HG02623 (cell line): ENCODE results near the gene TRIM63.
A peak's percentile ranks its signal among the peaks of the same experiment; 100 is the strongest.

ENCODE experiments used
- ATAC-seq: cut with Tn5 transposase; IDR thresholded peaks from one replicate; pipeline ENCODE4 v1.9.1; 2021; ENCODE audit warnings: moderate library complexity; ENCODE audit not compliant: unreplicated experiment

Gene TRIM63

DNA sequence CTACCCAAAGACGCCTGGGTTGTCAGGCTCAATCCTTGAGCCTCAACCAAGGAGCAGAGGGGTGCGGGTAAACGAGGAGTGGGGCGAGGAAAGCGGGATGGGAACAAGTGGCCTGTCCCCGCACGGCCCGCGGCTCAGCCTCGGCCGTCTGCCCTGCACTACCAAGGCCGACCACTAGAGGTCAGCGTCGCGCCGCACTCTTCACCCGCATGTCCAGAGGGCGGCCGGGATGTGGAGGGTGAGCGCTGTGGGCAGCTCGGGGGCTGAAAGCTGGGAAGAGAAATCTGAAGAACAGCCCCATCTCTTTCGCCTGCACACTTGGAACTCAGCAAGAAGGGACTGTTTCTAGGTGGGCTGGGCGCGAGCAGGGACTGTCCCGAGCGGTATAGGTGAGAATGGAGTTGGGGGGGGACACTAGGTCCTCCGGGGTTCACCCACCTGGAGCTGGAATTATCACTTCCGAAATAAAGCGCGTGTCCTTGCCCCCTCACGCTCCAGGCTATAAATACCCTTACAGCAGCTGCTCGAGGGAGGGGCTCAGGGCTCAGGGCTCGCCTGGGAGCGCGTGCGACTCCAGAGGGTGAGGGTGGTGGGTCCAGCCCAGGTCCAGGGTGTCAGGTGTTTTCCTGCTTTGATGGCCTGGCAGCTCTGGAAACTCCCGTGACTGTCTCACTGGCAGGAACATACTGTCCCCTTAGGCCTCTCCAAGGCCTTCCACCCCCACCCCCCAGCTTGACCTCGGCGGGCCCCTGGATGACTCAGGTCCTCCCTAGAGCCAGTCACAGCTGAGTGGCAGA lies 31.3 kb downstream of the TRIM63 start:
- peak; percentile 53 for ATAC-seq

DNA sequence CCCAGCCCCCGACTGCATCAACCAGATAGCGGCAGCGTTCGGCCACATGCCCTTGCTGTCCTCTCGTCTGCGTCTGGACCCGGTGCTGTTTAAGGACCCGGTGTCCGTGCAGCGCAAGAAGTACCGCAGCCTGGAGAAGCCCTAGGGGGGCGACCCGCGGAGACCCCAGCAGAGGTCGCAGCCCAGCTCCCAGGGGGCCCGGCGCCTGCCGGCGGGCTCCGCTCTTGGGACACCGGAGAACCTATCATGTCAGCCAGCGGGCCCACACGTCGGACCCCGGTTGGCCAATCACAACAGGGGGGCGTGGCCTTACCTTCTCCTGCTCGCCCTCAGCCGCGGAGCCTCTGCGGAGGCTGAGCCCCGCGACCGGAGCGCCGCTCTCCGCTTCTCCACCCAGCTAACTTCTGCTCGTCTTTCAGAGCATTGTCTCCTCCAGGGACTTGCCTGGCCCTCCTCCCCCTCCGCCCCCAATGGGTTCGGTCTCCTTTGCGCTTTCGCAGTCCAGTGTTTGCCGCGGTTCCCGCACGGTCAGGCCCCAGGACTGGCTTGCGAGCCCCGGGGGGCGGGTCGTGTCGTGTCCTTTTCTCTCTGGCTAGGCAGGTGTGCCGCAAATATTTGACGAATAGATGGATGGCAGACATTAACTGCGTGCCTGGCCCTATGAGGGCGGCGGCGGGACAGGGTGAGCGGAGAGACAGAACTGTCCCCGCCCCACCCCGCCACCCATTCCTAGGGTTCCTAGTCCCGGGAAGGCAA lies 32.0 kb downstream of the TRIM63 start:
- ATAC-seq = peak; percentile 82

DNA sequence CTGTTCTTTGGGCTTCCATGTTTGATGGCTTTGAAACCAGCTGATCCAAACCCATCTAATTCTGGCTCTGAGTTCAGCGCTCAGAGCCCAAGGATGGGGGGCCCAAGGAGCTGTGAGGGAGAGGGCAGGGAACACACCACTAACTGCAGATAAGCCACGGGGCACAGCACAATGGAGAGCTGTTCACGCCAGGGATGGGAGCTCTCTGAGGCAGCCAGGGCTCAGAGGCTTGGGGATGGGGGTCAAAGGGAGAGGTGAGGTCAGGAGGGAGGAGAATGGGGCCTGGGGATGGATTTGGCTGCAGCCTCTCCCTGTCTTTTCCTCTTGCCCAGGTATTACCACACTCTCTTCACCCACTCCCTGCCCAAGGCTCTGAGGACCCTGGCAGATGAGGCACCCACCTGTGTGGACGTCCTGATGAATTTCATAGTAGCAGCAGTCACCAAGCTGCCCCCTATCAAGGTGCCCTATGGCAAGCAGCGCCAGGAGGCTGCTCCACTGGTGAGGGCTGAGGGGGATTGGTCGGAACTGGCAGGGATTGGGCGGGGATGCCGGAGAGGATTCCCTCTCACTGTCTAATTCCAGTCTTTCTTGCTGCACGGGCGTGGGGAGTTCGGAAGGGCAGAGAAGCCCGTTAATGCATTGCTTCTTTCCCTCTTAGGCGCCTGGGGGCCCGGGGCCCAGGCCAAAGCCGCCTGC lies 32.8 kb downstream of the TRIM63 start:
- ATAC-seq = no peak

DNA sequence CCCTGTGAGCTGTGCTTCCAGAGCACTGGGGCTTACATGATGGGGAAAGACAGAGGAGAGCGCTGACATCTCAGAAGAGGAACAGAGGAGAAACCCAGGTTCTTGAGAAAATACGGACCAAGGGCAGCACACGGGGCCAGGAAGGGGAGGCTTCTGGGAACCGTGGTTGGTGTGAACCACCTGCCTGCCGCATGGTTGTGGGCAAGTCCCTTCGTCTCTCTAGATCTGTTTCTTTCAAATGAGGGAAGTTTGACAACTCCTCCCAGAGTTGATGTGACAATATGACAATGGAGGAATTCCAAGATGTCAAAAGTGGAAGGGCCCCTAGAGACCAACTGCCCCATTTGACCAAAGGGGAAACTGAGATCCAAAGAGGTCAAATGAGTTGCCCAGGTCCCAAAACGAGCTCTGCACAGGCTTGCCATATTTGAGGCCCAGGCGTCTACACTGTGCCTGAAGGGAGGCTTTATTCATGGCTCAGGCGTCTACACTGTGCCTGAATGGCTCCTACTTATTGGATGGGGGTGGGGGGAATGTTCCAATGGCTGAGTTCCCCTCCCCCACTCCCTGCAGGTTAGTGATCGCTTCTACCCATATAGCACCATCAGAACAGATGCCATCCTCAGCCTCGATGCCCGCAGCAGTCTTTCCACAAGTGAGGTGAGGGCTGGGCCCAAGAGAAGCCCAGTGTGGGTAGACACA lies 34.6 kb downstream of the TRIM63 start:
- no peak for ATAC-seq

DNA sequence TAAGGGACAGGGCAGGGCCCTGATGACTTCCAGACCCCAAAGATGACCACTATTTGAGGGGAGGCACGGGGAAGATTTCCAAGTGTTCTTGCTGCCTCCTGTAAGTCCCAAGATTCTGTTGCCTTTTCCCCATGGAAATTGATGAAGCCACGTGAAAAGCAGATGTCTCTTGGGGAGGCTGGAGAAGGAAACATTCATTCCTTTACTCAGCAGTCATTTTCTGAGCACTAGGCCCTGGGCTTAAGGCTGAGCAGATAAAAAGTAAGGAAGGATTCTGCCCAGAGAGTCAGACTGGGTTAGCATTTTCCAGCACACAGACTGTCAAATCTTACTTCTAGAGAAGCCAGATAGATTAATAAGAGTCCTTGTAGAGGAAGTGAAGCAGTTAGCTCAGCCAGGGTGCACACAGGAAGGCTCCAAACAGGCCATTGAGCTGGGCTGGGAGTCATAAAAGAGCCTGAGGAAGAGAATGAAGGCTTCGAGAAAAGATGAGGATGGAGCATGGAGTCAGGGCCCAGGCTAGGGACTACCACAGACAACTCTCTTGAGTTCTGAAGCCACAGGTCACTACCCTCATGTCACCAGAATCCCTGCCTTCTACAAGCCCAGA lies 35.7 kb downstream of the TRIM63 start:
- no peak for ATAC-seq

DNA sequence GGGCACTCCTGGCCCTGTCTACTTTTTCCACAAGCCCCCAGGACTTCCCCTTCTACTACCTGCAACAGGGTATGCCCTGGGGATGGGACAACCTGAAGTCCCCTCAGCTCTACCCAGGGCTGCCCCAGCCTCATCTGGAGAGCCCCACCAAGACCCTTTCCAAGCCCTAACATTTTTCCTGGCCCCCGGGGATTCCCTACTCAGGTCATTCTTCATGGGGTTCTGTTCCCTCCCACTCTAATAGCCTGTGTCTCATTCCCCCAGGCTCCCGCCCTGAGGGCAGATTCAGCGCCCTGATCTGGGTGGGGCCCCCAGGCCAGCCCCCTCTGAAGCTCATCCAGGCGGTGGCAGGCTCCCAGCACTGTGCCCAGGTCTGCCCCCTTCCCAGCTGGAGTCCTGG lies 36.2 kb downstream of the TRIM63 start:
- no peak for ATAC-seq

DNA sequence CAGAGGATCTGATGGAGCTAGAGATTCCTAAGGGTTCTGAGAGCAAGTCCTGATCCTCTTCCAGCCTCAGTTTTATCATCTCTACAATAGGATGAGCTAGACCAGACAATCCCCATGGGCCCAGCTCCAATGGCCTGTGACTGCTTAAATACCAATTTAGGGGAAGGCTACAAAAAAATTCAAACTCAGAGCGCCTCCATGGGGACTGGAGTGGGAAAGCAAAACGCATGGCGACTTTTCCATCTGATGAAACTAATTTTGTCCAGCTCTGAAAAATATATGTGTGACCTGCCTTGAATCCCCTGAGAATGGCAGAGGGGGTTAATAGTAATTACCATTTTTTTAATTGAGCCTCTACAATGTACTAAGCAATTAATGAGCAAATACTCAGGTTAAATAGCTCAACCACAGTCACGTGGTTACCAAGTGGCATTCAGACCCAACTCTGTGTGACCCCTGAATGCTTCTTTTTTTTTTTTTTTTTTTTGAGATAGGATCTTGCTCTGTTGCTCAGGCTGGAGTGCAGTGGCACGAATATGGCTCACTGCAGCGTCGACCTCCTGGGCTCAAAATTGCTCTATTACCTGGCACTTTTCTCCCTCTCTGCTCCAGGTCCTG lies 37.5 kb downstream of the TRIM63 start:
- no peak for ATAC-seq

DNA sequence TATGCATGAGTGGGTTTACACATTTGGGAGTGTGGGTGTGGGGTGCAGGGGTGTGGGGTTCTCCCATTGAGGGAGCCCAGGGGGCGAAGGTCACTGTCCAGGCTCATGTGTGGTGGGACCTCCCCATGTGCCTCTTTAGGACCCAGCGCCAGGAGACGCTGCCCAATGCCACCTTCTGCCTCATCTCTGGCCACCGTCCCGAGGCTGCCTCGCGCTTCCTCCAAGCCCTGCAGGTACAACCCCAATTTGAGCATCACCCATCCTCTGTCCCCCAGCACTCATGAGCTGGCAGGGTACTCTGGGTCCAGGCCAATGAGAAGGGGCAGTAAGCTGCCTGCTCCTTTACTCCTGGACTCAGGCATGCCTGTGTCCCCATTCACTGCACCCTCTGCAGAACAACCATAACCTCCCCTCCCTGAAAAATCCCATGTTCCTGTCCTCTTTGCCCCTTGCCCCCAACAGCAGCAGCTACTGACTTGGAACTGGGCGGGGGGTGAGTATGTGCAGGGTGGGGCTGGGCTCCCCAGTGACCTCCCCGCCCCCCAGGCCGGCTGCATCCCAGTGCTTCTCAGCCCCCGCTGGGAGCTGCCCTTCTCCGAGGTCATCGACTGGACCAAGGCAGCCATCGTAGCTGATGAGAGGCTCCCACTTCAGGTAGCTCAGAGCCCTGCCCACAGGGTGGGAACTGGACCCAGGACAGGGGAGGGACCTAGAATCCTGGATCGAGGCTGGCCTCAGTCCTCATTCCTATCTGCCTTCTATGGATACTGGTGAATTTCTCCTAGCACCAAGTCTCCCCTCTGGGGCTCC lies 38.2 kb downstream of the TRIM63 start:
- no peak for ATAC-seq

DNA sequence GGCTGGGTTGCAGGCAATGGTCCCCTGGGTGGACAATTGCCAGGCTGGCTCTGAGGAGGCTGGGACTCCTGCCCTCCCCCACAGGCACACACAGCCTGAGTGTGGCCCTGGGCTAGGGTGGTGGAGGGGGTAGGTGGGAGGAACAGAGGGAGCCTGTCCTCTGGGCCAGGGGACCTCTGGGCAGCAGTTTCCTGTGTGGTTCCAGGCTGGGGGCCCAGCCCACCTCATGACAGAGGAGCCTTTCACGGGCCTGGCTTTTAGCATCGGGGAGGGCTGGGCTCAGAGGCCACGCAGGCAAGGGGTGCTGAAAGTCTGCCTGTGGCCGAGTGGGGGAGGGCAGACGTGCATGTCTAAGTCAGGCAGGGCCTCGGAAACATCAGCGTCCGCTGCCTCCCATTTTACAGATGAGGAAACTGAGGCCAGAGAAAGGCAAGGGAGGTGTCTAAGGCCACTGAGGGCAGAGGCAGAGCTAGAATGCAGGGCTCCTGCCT lies 38.9 kb downstream of the TRIM63 start:
- ATAC-seq = no peak

DNA sequence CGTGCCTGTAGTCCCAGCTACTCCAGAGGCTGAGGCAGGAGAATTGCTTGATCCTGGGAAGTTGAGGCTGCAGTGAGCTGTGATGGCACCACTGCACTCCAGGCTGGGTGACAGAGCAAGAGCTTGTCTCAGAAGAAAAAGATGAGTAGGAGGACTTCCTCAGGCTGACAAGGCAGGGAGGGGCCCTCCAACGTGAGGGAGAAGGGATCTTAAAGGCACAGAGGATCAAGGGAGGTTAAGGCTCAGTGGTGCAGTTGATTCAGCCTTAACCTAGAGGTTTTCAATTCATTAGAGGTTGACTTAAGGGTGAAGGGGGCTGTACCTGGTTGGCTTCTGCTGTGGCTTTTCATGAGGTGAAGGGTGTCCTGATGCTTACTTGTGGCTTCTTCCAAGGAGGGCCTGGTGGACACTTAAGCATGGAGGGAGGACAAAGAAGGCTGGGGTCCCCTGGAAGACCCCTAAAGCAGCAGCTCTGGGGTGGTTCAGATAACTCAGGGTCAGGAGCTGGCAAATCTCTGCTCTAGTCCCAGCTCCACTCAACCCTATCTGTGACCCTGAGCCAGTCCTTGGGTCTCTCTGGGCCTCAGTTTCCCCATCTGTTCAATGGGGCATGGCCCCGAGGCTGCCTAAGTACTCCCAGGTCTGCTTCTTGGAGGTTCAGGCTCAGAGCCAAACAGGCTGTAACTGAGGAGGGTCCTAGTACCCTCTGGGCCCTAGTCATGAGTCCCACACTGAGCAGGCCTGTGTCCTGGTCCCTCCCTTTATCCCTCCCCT lies 39.5 kb downstream of the TRIM63 start:
- no peak for ATAC-seq

DNA sequence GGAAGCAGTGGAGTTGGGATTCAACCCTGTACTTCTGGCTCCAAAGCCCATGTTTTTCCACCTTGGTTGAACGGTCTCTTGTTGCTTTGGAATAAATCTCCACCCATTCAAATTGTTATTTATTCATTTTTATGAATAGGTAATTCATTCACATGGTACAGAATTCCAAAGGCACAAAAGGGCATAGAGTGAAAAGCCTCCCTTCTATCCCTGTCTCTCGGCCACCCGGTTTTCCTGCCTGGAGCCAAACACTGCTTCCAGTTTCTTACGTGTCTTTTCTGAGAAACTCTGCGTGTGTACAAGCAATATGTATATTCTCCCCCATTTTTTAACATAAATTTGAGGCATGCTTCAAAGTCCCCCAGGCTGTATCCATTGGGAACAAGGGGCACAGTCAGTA lies 41.9 kb downstream of the TRIM63 start:
- no peak for ATAC-seq

DNA sequence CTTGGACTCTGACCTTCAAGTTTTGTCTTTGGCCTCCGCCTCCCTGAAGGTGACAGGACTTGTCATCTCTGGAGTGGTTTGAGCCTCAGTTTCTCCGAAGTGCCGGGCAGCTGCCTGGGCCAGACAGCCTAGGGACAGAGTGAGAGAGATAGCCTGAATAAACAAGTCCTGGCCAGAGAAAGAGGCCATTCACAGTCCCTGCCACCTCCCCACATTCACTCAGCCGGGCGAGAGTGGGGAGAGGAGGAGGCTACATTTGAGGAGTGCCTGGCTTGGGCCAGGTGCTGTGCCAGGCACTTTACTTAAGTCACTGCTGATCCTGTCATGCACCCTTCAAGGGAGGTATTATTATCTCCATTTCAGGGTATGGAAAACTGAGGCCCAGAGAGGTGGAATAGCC lies 42.4 kb downstream of the TRIM63 start:
- ATAC-seq = no peak

DNA sequence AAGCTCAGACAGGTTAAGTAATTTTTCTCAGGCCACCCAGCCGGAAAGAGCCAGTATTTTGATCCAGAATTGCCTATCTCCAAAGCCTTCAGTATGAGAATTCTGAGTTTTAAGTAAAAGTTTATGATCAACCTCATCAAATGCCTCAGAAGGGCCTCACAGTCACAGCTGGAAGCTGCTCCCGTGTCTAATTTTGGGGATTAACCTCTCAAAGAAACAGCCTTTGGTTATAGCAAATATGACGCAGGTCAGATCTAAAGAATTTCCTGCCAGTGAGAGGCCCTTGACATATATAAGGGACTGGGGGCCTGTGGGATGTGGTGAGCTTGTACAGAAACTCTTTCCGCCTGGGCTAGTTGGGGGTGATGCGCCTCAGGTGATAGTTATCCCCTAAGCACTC lies 43.6 kb downstream of the TRIM63 start:
- no peak for ATAC-seq

DNA sequence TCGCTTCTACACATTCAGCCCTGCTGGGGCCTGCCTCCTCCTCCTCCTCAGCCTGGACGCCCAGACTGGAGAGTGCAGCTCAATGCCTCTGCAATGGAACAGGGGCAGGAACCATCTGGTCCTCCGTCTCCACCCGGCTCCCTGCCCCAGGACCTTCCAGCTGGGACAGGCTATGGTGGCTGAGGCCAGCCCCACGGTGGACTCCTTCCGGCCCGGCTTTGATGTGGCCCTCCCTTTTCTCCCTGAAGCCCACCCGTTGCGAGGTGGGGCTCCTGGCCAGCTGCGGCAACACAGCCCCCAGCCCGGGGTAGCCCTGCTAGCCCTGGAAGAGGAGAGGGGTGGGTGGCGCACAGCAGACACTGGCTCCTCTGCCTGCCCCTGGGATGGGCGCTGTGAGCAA lies 44.4 kb downstream of the TRIM63 start:
- no peak for ATAC-seq

DNA sequence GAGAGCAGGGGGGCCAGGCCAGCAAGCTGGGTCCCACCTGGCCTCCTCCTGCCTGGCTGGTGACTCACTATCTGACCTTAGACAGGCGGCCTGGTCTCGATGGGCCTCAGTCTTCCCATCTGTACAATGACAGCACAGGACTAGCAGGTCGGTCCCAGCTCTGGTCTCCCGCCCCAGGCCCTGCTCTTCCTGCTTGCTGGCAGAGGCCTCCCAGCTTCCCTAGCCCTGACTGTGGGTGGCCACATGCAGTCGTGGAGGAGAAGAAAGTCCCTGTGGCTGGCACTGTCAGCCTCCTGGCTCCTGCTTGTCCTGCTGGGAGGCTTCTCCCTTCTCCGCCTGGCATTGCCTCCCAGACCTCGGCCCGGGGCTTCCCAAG lies 45.0 kb downstream of the TRIM63 start:
- ATAC-seq = no peak

DNA sequence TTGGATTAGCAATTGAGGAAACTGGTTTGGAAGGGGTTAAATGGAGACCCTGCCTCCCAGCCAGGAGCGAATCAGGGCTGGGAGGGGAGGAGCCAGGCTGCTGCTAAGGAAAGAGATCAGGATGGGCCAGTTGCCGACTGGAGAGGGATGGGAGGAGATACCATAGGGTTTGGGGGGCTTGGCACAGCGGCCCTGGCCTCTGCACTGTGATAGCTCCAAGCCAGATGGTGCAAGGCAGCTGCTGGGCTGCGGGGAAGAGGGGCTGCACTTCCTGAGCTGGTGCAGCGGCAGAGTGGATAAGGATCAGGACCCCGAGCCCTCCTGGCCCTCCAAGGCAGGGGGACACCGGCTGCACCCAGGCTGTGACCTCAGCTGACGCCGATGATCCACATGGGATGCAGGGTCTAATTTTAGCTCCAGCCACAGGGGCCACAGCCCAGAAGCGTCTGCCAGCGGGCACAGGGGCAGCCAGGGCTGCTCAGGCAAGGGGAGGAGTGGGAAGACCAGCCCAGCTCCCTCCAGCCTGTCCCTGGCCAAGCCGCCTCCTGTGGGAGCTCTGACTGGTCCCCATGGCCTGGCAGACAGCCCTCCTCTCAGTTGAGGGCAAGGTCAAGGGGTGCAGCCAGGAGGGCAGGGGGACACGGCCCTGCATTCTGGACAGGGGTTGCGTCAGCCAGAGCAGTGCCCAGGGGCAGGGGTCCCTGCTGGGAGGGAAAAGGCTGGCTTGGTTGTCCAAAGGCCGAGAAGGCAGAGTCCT lies 45.6 kb downstream of the TRIM63 start, which contains the start of gene EXTL1:
Gene EXTL1 (plus strand): TSS at position 129 of the 757 bp plus-strand sequence. CDS start 872 bp downstream, outside the sequence.
- ATAC-seq = no peak

DNA sequence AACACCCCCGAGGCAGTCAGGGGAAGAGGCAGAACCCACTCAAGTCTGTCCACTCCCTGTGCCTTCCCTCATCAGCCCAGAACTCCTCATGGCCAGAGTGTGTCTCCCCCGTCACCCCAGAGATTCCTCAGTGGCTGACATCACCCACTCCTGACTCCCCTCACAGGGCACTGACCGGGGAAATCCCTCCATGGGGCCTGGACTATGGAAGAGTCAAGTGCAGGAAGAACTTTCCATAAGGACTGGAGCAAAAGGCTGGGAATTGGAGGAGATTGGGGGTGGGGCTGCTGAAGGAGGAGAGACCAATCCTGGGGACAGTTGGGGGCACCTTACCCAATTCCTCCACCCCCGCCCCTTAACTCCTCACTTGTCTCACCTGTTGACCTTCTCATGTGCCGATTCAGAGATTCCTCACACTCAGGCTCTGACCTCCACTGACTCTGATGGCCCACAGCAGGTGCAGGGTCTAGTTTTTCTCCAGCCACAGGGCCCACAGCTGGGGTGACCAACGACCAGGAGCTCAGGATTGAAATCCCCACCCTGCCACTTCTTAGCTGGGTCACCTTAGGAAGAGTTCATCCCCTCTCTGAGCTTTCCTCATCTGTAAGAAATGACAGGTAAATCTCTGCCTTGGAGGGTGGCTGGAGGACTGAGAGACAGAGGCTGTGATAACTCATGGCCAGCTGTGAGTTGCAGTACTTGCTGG lies 46.3 kb downstream of the TRIM63 start:
- ATAC-seq = no peak
